GM21717 (cell line): ENCODE measurements around the gene SETMAR.
A peak's percentile ranks its signal among the peaks of the same experiment; 100 is the strongest.
"Not testable (repeated sequence)": the region's sequence is repeated elsewhere in the genome, so short reads cannot be mapped to it uniquely, and the experiment has no call there.

Experiments used
- ATAC-seq: cut with Tn5 transposase; IDR thresholded peaks from one replicate; pipeline ENCODE4 v1.9.1; 2021; ENCODE audit warnings: mild to moderate bottlenecking, moderate library complexity; ENCODE audit not compliant: unreplicated experiment

Gene SETMAR

GRCh38 chr3:4303187-4304123 is at the start of gene SETMAR:
SETMAR (plus strand) TSS chr3:4303369; CDS start chr3:4303371, 2 bp downstream.
- ATAC-seq, result peak; percentile 99

- no peak for ATAC-seq
Measured at GRCh38 chr3:4261406-4261805, 41.8 kb upstream of the SETMAR start.

GRCh38 chr3:4264040-4264439 is 39.1 kb upstream of the SETMAR start:
- ATAC-seq, result no peak

- ATAC-seq, result peak; percentile 88
Measured at GRCh38 chr3:4270720-4271119, 32.4 kb upstream of the SETMAR start.

GRCh38 chr3:4271834-4272233 is 31.3 kb upstream of the SETMAR start:
- ATAC-seq, result no peak

GRCh38 chr3:4279516-4280105 is 23.6 kb upstream of the SETMAR start:
- no peak for ATAC-seq

- no peak for ATAC-seq
Measured at GRCh38 chr3:4281991-4282390, 21.2 kb upstream of the SETMAR start.

- ATAC-seq, result no peak
Measured at GRCh38 chr3:4284865-4285264, 18.3 kb upstream of the SETMAR start.

- no peak for ATAC-seq
Measured at GRCh38 chr3:4289044-4289443, 14.1 kb upstream of the SETMAR start.

GRCh38 chr3:4290272-4290893 is 12.8 kb upstream of the SETMAR start:
- ATAC-seq, result peak; percentile 94

- no peak for ATAC-seq
Measured at GRCh38 chr3:4292301-4292700, 10.9 kb upstream of the SETMAR start.

- no peak for ATAC-seq
Measured at GRCh38 chr3:4294616-4295327, 8.4 kb upstream of the SETMAR start.

GRCh38 chr3:4296454-4296853 is 6.7 kb upstream of the SETMAR start:
- not testable (repeated sequence) for ATAC-seq

GRCh38 chr3:4297486-4297885 is 5.7 kb upstream of the SETMAR start:
- no peak for ATAC-seq

GRCh38 chr3:4302747-4303146 is 422 bp upstream of the SETMAR start:
- ATAC-seq, result peak; percentile 3

GRCh38 chr3:4305210-4305609 is 2.0 kb downstream of the SETMAR start:
- ATAC-seq, result not testable (repeated sequence)

- ATAC-seq, result no peak
Measured at GRCh38 chr3:4306091-4306490, 2.9 kb downstream of the SETMAR start.

GRCh38 chr3:4306860-4307259 is 3.7 kb downstream of the SETMAR start:
- no peak for ATAC-seq

- no peak for ATAC-seq
Measured at GRCh38 chr3:4309491-4310128, 6.4 kb downstream of the SETMAR start.

GRCh38 chr3:4310971-4311370 is 7.8 kb downstream of the SETMAR start:
- ATAC-seq, result no peak

GRCh38 chr3:4311496-4311895 is 8.3 kb downstream of the SETMAR start:
- ATAC-seq, result no peak
